AG04449 (cell line): Measurements from ENCODE around the gene BMP10.

ENCODE experiments used
- CTCF ChIA-PET: fragments of 350-600 bp; formaldehyde crosslinking; extraction: SDS; loops from one replicate; lab custom pipeline; 2021; ENCODE audit warnings: antibody characterized with exemption; lab: Yijun Ruan, JAX
- POLR2A ChIA-PET: fragments of 400-600, 350-600 bp; formaldehyde crosslinking; extraction: SDS; loops from one replicate; lab custom pipeline; 2020; ENCODE audit warnings: antibody characterized with exemption, inconsistent platforms; lab: Yijun Ruan, JAX
- DNase-seq: peaks from one replicate; pipeline ENCODE4 v3.0.0-alpha.2; 2010; ENCODE audit warnings: low read depth, low spot score
- H3K4me3 ChIP-seq: 2 replicates; pipeline ENCODE4 v1.5.1; 2011; ENCODE audit warnings: low read depth, mild to moderate bottlenecking, control low read depth, low read length
- CTCF ChIP-seq: IDR thresholded peaks from one replicate; pipeline ENCODE4 v1.5.1; 2011; ENCODE audit warnings: mild to moderate bottlenecking, moderate library complexity, low read length, control low read depth, inconsistent platforms; ENCODE audit not compliant: insufficient read depth; ENCODE audit errors: missing control alignments

The BMP10 gene

GRCh38 chr2:68909793-68910674 lies 38.8 kb upstream of the BMP10 start:
- H3K4me3 ChIP-seq: no peak overlapping the region
- peak; percentile 80 for TF ChIP-seq CTCF
- CTCF ChIA-PET: interaction anchor here (0.7 to 6.1 kb wide), 25 partner anchors 9 to 445 kb away, joined by 3 to 151 read pairs (median 4); partner anchors contain the start of genes APLF and FBXO48
- DNase-seq: no peak
- POLR2A ChIA-PET: no interaction called here

GRCh38 chr2:68908392-68908970 lies 37.3 kb upstream of the BMP10 start:
- no peak overlapping the region for H3K4me3 ChIP-seq
- TF ChIP-seq CTCF: no peak
- POLR2A ChIA-PET: no interaction called here
- no peak for DNase-seq
- CTCF ChIA-PET: interaction anchor here (1.0 to 6.1 kb wide), 13 partner anchors 10 to 443 kb away, joined by 3 to 151 read pairs (median 6); partner anchors contain the start of genes APLF and FBXO48

GRCh38 chr2:68907920-68908253 lies 36.7 kb upstream of the BMP10 start:
- H3K4me3 ChIP-seq: no peak overlapping the region
- POLR2A ChIA-PET: no interaction called here
- DNase-seq: no peak
- TF ChIP-seq CTCF: no peak
- CTCF ChIA-PET: interaction anchor here (1.0 to 6.1 kb wide), 11 partner anchors 9 to 443 kb away, joined by 3 to 151 read pairs (median 6); partner anchors contain the start of genes APLF and FBXO48

- DNase-seq: no peak
- ChIA-PET POLR2A (no interaction called here), CTCF (interaction anchor here (1.1 to 6.1 kb wide), 13 partner anchors 8 to 442 kb away, joined by 3 to 151 read pairs (median 4); partner anchors contain the start of genes APLF and FBXO48)
- no peak for TF ChIP-seq CTCF
- H3K4me3 ChIP-seq: no peak overlapping the region
These were observed 36.2 kb upstream of the BMP10 start for GRCh38 chr2:68907232-68907919.

GRCh38 chr2:68906716-68907115 lies 35.5 kb upstream of the BMP10 start:
- ChIA-PET CTCF (interaction anchor here (1.1 to 6.1 kb wide), 8 partner anchors 15 to 442 kb away, joined by 3 to 151 read pairs (median 16); partner anchors contain the start of genes APLF and FBXO48), POLR2A (no interaction called here)
- no peak overlapping the region for H3K4me3 ChIP-seq
- TF ChIP-seq CTCF: no peak
- DNase-seq: no peak
